M059J (cell line): ENCODE results near the gene FANCL. TPM values are rescaled to one million over a fixed set of nuclear protein-coding genes. Genes with fewer than 3 reads are reported as not detected.
"Not testable (repeated sequence)": the region's sequence is repeated elsewhere in the genome, so short reads cannot be mapped to it uniquely, and the experiment has no call there.

Experiments used
- DNase-seq: peaks from one replicate; pipeline ENCODE4 v3.0.0-alpha.2; 2012; ENCODE audit warnings: low read depth
- total RNA-seq: library from RNA; depleted of rRNA; stranded (reverse); fragments of >200 nt; shearing (Covaris generic); gene quantifications from 2 replicates; pipeline ENCODE4 v1.2.3, GENCODE V29; 2014; rRNA removed

Gene FANCL
- 52.8 and 97.6 TPM in 2 replicates for total RNA-seq

DNA sequence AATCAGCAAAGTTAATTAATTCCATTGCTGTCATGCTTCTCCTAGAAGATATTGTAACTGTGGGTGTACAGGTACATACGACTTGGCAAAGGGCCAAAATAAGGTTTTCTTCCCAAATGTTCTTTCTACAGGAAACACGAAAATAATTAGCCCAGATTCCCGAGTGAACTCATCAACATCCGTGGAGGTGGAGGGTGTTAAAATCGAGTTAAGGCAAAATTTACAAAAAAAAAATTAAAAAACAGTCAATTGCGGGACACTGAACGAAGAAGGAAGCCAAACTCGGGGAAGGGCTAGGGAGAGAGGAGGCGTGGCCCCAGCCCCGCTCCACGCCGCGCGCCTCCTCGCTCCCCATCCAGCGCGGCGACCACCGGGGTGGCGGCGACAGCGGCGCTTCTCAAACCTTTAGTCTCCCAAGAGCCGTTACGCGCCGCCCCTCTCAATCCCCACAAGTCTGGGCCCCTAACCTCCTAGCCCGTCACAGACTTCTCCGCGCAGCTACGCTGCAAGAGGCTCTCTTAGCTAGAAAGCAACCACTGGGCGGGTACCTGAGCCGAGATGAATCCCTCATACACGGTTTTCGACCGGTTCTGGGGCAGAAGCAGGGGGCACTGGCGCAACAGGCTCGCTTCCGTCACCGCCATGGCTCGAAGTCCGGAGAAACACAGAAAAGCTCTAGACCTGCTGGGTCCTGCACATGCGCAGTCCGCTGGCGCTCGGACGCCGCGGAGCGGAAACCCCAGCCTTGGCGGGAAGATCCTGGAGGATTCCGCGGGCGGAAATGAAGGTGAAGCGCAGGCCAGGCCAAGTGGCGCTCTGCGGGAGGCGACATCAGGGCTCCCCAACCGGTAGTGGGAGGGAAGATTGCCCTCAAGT lies at the start of gene FANCL:
Gene FANCL, minus strand, starts transcription at position 656 of the 876 bp plus-strand sequence. Its CDS starts 12 bp downstream, at position 644.
- peak; percentile 88 for DNase-seq

DNA sequence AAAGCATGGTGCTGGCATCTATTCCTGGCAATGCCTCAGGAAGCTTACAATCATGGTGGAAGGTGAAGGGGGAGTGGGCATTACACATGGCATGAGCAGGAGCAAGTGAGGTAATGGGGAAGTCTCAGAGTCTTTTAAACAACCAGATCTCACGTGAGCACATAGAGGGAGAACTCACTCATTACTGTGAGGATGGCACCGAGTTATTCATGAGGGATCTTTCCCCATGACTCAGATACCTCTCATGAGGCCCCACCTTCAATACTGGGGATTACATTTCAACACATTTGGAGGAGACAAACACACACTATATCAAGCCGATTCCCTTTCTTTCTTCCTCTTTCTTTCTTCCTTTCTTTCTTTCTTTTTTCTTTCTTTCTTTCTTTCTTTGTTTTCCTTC lies 47.9 kb upstream of the FANCL start:
- DNase-seq = peak; percentile 49

DNA sequence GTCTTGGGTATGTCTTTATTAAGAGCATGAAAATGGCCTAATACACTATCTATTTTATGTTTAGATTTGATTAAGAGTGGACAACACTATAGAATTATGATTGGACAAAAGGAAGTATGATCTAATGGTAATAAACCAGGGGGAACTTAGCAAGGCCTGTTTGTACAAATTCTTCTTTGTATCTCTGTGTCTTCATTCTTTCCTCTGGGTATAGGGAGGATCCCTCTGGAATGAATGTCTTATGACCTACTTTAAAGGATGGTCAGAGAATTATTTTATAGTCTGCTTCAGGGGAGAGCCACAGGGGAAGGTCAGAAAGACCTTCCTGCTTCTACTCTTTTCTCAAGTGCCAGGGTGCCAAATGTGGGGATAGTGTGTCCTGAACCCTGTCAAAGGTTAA lies 42.8 kb upstream of the FANCL start:
- DNase-seq = no peak

- DNase-seq = peak; percentile 32
Measured at GRCh38 chr2:58275144-58275543, 34.0 kb upstream of the FANCL start.

- DNase-seq = no peak
Measured at GRCh38 chr2:58271826-58272225, 30.7 kb upstream of the FANCL start.

DNA sequence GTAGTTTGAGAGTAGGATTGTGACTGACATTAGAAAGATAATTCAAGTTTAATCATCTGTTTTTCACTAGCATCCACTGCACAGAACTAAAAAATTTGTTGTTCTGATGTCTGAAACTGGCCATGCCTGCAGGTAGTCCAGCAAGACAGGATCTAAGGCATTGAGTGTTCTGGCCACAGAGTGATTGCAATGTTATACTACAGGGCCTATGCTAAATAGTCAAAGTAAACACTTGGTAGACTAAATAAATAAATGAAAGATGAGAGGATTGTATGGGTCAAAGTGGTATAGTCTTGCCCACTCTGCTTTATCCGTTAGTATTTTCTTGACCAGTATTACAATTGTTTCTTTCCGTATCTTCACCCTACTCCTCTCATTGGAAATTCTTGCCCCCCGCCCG lies 27.6 kb upstream of the FANCL start:
- no peak for DNase-seq

DNA sequence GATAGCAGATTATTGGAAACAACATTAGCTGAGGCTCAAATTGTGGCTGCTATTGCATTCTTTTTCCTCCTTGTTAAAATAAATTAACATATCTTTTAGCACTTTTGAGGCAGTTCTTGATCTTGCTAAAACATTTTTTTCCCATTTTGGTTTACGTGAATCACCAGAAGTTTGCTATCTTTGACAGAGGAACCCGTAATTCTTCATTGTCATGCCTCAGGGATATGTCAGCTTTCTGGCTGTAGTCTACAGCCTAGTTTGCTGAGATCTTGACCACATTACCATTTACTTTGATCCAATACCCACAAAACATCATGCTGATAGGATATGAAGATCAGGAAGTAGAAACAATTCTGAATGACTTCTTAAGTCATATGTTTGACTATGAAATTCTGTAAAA lies 25.1 kb upstream of the FANCL start:
- DNase-seq = peak; percentile 25

DNA sequence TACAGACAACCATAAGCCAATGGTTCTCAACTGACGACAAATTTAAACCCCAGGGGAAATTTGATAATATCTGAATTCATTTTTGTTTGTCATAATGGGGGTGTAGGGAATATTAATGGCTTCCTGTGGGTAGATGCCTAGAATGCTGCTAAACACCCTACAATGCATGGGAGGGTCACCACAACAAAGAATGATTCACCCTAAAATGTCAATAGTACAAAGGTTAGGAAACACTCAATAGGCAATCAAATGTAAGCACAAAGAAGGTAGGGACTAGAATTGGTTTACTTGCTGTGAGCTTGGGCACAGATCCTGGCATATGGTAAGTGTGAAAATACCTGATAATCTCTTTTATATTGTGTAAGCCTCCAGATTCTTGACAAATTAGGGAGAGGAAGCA lies 20.1 kb upstream of the FANCL start:
- no peak for DNase-seq

DNA sequence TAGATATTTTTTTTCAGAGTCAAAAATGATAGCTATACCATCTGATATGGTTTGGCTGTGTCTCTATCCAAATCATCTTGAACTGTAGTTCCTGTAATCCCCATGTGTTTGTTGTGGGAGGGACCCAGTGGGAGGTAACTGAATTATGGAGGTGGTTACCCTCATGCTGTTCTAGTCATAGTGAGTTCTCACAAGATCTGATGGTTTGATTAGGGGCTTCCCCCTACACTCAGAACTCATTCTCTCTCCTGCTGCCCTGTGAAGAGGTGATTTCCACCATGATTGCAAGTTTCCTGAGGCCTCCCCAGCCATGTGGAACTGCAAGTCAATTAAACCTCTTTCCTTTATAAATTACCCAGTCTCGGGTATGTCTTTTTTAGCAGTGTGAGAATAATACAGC lies 17.3 kb upstream of the FANCL start:
- not testable (repeated sequence) for DNase-seq

- DNase-seq = not testable (repeated sequence)
Measured at GRCh38 chr2:58251331-58252201, 10.4 kb upstream of the FANCL start.

DNA sequence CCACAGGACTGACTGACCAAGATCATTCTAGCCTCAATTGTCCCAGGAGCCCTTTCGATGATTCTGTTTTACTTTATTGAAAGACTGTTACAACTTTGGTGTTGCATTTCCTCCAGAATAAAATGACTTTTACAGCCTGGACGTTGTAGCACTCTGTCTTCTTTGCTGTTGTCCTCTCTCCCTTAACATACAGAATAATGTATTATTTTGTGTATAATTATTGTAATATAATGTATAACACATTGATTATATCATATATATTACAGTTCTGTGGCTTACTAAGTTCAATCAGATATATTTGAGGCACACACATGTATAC lies 380 bp upstream of the FANCL start:
- no peak for DNase-seq

- DNase-seq = no peak
Measured at GRCh38 chr2:58239243-58239925, 1.7 kb downstream of the FANCL start.

- peak; percentile 6 for DNase-seq
Measured at GRCh38 chr2:58237741-58238140, 3.4 kb downstream of the FANCL start.

GRCh38 chr2:58235984-58236383 lies 5.1 kb downstream of the FANCL start:
- no peak for DNase-seq

GRCh38 chr2:58235170-58235569 lies 6.0 kb downstream of the FANCL start:
- no peak for DNase-seq

GRCh38 chr2:58228299-58228698 lies 12.8 kb downstream of the FANCL start:
- no peak for DNase-seq

DNA sequence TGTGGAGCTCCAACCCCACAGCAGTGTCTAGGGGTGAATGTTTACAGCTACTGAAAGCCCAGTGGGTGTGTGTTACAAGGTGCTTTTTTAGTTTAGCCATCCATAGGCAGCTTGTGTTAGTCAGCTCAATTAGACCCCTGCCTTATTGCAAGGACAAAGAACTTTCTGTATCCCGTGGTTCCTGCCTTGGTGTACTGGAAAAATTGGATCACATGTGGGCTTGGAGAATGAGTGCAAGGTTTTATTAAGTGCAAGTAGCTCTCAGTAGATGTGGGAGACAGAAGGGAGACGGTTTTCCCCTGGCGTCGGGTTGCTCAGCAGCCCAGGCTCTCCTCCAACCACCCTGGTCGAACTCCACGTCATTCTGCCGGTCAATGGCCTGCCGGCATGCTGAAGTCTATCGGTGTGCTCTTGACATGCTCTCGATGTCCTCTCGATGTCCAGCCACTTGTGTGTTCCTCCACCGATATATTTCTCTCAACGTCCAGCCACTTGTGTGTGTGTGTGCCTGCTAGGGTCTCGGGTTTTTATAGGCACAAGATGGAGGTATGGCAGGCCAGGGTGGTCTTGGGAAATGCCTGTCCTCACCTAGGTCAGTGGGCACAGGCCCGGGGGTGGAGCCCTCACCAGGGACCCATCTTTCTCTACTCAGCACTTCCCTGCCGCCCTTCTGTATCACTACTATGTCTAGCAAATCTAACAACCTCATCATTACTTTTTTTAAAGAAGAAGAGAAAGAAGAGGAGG lies 13.8 kb downstream of the FANCL start:
- DNase-seq = no peak

DNA sequence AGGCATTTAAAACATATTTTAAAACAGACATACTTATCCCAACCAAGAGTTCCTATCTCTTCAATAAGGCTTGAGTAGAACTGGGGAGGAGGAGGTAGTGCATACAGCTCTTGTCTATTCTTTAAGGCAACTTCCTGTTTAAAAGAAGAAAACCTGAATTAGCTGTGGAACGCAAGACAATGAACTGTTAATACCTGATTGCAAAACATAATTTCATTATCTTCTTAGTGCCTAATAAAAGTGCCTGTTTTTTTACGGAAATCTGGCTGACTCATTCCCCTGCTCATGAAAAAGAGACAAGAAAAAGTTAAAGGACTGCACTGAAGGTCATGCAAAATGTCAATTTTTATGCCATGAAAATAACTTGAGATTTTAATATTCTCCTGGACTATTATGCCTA lies 19.2 kb downstream of the FANCL start:
- DNase-seq = no peak

- DNase-seq = no peak
Measured at GRCh38 chr2:58215429-58215828, 25.7 kb downstream of the FANCL start.

DNA sequence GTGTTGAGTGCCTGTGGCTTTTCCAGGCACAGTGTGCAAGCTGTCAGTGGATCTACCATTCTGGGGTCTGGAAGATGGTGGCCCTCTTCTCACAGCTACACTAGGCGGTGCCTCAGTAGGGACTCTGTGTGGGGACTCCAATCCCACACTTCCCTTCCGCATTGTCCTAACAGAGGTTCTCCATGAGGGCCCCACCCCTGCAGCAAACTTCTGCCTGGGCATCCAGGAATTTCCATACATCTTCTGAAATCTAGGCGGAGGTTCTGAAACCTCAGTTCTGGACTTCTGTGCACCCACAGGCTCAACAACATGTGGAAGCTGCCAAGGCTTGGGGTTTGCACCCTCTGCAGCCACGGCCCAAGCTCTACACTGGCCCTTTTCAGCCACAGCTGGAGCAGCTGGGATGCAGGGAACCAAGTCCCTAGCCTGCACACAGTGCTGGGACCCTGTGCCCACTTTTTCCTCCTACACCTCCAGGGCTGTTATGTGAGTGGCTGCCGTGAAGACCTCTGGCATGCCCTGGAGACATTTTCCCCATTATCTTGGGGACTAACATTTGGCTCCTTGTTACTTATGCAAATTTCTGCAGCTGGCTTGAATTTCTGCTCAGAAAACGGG lies 30.1 kb downstream of the FANCL start:
- not testable (repeated sequence) for DNase-seq

- DNase-seq = no peak
Measured at GRCh38 chr2:58207189-58207588, 33.9 kb downstream of the FANCL start.
